K562 (cell line): Measurements from ENCODE around the gene GPATCH4. TPM values are rescaled to one million over a fixed set of nuclear protein-coding genes. Genes with fewer than 3 reads are reported as not detected.
A peak's percentile ranks its signal among the peaks of the same experiment; 100 is the strongest.

Source experiments
- BCL6 ChIP-seq: fragments of 250-450 bp; sonication (Bioruptor Pico); IDR thresholded peaks from 2 replicates; pipeline ENCODE4 v1.4.0; 2020
- CBX1 ChIP-seq: sonication (generic); IDR thresholded peaks from 2 replicates; pipeline ENCODE4 v1.6.1; 2016; ENCODE audit warnings: antibody characterized with exemption, low read depth, mild to moderate bottlenecking
- CHD4 ChIP-seq: fragments of 200-600 bp; sonication (generic); IDR thresholded peaks from 3 replicates; pipeline ENCODE4 v1.6.1; 2012; ENCODE audit warnings: low read depth, mild to moderate bottlenecking, mixed read lengths, low read length, inconsistent platforms; ENCODE audit not compliant: insufficient read depth, insufficient replicate concordance, poor library complexity, severe bottlenecking
- E2F3 ChIP-seq: fragments of 250-450 bp; sonication (Bioruptor Pico); IDR thresholded peaks from 2 replicates; pipeline ENCODE4 v1.4.0; 2020; ENCODE audit warnings: mild to moderate bottlenecking
- ETV5 ChIP-seq: sonication (generic); formaldehyde crosslinking; IDR thresholded peaks from 2 replicates; pipeline ENCODE4 v1.4.0; 2020; ENCODE audit warnings: low read depth, mild to moderate bottlenecking, missing genetic modification reagents
- FOXK2 ChIP-seq, 2 experiments: fragments of 450-650 bp; IDR thresholded peaks in 1 of 2; conservative IDR thresholded peaks in 1 of 2; 2 replicates each; pipeline ENCODE4 v1.6.1; 2016; ENCODE audit warnings: low read depth in 2 of 2, mild to moderate bottlenecking in 1 of 2
- HDAC2 ChIP-seq: fragments of 450-650 bp; IDR thresholded peaks from 2 replicates; pipeline ENCODE4 v1.6.1; 2016; ENCODE audit warnings: mild to moderate bottlenecking
- HDAC3 ChIP-seq: fragments of 450-650 bp; IDR thresholded peaks from 2 replicates; pipeline ENCODE4 v1.6.1; 2018; ENCODE audit warnings: borderline replicate concordance, mild to moderate bottlenecking, moderate library complexity; ENCODE audit not compliant: partially characterized antibody
- MCM3 ChIP-seq: fragments of 450-650 bp; IDR thresholded peaks from 2 replicates; pipeline ENCODE4 v1.6.1; 2016
- MCM7 ChIP-seq, 2 experiments: fragments of 450-650 bp; IDR thresholded peaks; 2 replicates each; pipeline ENCODE4 v1.6.1; 2016 to 2018
- MXD1 ChIP-seq: fragments of 250-450 bp; sonication (Bioruptor Pico); IDR thresholded peaks from 2 replicates; pipeline ENCODE4 v1.8.0; 2021; ENCODE audit warnings: borderline replicate concordance, mild to moderate bottlenecking, moderate library complexity; ENCODE audit not compliant: poor library complexity, severe bottlenecking
- NFATC3 ChIP-seq: fragments of 450-650 bp; IDR thresholded peaks from 2 replicates; pipeline ENCODE4 v1.6.1; 2017; ENCODE audit warnings: mild to moderate bottlenecking
- RBM17 ChIP-seq: fragments of 200-400 bp; formaldehyde crosslinking; IDR thresholded peaks from 2 replicates; pipeline ENCODE4 v1.6.1; 2017; ENCODE audit warnings: low read depth, mild to moderate bottlenecking, low read length, borderline replicate concordance
- RNF2 ChIP-seq: sonication (generic); IDR thresholded peaks from 2 replicates; pipeline ENCODE4 v1.6.1; 2016
- RUNX1 ChIP-seq: sonication (generic); IDR thresholded peaks from 2 replicates; pipeline ENCODE4 v1.6.1; 2016; ENCODE audit warnings: antibody characterized with exemption, low read depth
- SMAD4 ChIP-seq: fragments of 250-450 bp; sonication (Bioruptor Pico); conservative IDR thresholded peaks from 2 replicates; pipeline ENCODE4 v1.8.0; 2021; ENCODE audit warnings: inconsistent platforms, mild to moderate bottlenecking, moderate library complexity
- TBL1XR1 ChIP-seq, 2 experiments: IDR thresholded peaks; 2 replicates each; pipeline ENCODE4 v1.6.1; 2012; ENCODE audit warnings: improper control_type of control experiment in 2 of 2, low read length in 2 of 2, mild to moderate bottlenecking in 1 of 2
- TCF15 ChIP-seq: fragments of 250-450 bp; sonication (Bioruptor Pico); IDR thresholded peaks from 2 replicates; pipeline ENCODE4 v1.8.0; 2022; ENCODE audit warnings: moderate library complexity, mild to moderate bottlenecking, inconsistent platforms
- TRIM28 ChIP-seq: fragments of 450-650 bp; IDR thresholded peaks from 2 replicates; pipeline ENCODE4 v1.6.1; 2017
- XRCC4 ChIP-seq: IDR thresholded peaks from one replicate; pipeline ENCODE4 v1.6.1; 2011; ENCODE audit not compliant: insufficient read depth, insufficient read length; ENCODE audit errors: extremely low read depth
- ZFP36 ChIP-seq: fragments of 150-350 bp; IDR thresholded peaks from 2 replicates; pipeline ENCODE4 v1.6.1; 2018; ENCODE audit warnings: low read length, low read depth; ENCODE audit not compliant: partially characterized antibody
- ZKSCAN8 ChIP-seq: fragments of 200-800 bp; sonication (Bioruptor generic); IDR thresholded peaks from 2 replicates; pipeline ENCODE4 v1.6.1; 2016; ENCODE audit warnings: missing genetic modification characterization, missing compliant biosample characterization
- ZNF507 ChIP-seq: conservative IDR thresholded peaks from 2 replicates; pipeline ENCODE4 v1.6.1; 2017; ENCODE audit warnings: missing genetic modification characterization, missing compliant biosample characterization
- ZNF584 ChIP-seq: fragments of 200-800 bp; sonication (Bioruptor generic); IDR thresholded peaks from 2 replicates; pipeline ENCODE4 v1.6.1; 2016; ENCODE audit warnings: low read depth, mild to moderate bottlenecking, missing genetic modification characterization, missing compliant biosample characterization
- ZNF717 ChIP-seq: fragments of 250-450 bp; sonication (Bioruptor Pico); IDR thresholded peaks from 2 replicates; pipeline ENCODE4 v1.5.0; 2021
- ZZZ3 ChIP-seq: fragments of 450-650 bp; IDR thresholded peaks from 2 replicates; pipeline ENCODE4 v1.6.1; 2016; ENCODE audit warnings: antibody characterized with exemption, mild to moderate bottlenecking, moderate library complexity
- polyA plus RNA-seq, 8 experiments: library from polyadenylated mRNA; depleted of rRNA in 4 of 8; stranded (reverse) in 5 of 8; unstranded in 3 of 8; fragments of >200 nt; fragmentation: Nextera tagmentation in 2 of 8; fragmentation: Illumina TruSeq in 1 of 8; extraction: Ambion mirVana in 2 of 8; extraction: Trizol in 1 of 8; gene quantifications; 2 replicates each; pipeline versions ENCODE4 v1.2.1 to v1.2.3, GENCODE V29; 2011 to 2014; ENCODE audit warnings: inconsistent platforms in 1 of 8, missing spikeins in 1 of 8
- total RNA-seq, 7 experiments: library from RNA; depleted of rRNA in 6 of 7; stranded (reverse); fragments of >200 nt in 6 of 7; fragmentation: Illumina TruSeq in 2 of 7; extraction: Trizol in 2 of 7; gene quantifications; 2 replicates each; pipeline versions ENCODE4 v1.2.1 to v1.2.3, GENCODE V29; 2011 to 2021; ENCODE audit warnings: low replicate concordance in 1 of 7

GPATCH4 gene
- total and polyA plus RNA-seq, 9 of the 15 experiments (the other 6 are each of a cell fraction or from before 2014, with no cell fraction given), result 43.7 to 105 (median 76.5) TPM

GRCh38 chr1:156623946-156624813 is 22.9 kb upstream of the GPATCH4 start (continued):
- TF ChIP-seq ZFP36 (no peak), ETV5 (CRISPR knock-in tag) (peak; percentile 51), RNF2 (peak; percentile 81; the same call in 1 of the 2 replicates), MXD1 (CRISPR knock-in tag) (no peak), MCM7 (IDR thresholded peaks at IDR 0.05) (no peak), E2F3 (CRISPR knock-in tag) (peak; percentile 80), RBM17 (no peak), RUNX1 (peak; percentile 42; the same call in 1 of the 2 replicates), ZNF584 (CRISPR knock-in tag) (no peak), BCL6 (no peak), NFATC3 (no peak), SMAD4 (CRISPR knock-in tag) (peak; percentile 89), ZKSCAN8 (no peak), TCF15 (no peak), CHD4 (no peak), TBL1XR1 (IDR thresholded peaks at IDR 0.05; ENCODE audit: low read length in 2 of 2) (peak in 1 of 2 experiments; percentile 60; a peak in 1 of 4 replicates), MCM3 (no peak), HDAC3 (no peak), XRCC4 (no peak), TRIM28 (0 out of 2 replicates have a peak, but pooled peaks have one; percentile 28), CBX1 (no peak), ZNF717 (CRISPR knock-in tag) (no peak), HDAC2 (0 out of 2 replicates have a peak, but pooled peaks have one; percentile 12), FOXK2 (conservative IDR thresholded peaks at IDR 0.05 in 1 of 2, IDR thresholded peaks at IDR 0.05 in 1 of 2; ENCODE audit: low read depth in 2 of 2) (peak in 1 of 2 experiments; percentile 19; a peak in 1 of 4 replicates), ZNF507 (tag) (no peak), ZZZ3 (no peak)
